Activated T-helper 2 cell treated with anti-CD3 and anti-CD28 coated beads, Interferon-gamma antibody, Interleukin-2, Interleukin-4, amounts not matched to agents 10 μg/mL and 5 μg/mL and 100 μg/mL, durations not matched to agents 14 hours and 24 hours and 36 hours (primary cell): ENCODE data around the gene CKS1B. TPM values are rescaled to one million over a fixed set of nuclear protein-coding genes. Genes with fewer than 3 reads are reported as not detected.

Experiments used
- DNase-seq: peaks from one replicate; pipeline ENCODE4 v3.0.0; 2021; ENCODE audit warnings: low spot score
- H3K27ac Mint-ChIP-seq: one replicate; pipeline ENCODE4 v1.8.0; 2021; ENCODE audit warnings: mixed read lengths
- H3K27me3 Mint-ChIP-seq: one replicate; pipeline ENCODE4 v1.8.0; 2021; ENCODE audit warnings: low read depth, mixed read lengths
- H3K36me3 Mint-ChIP-seq: one replicate; pipeline ENCODE4 v1.8.0; 2021; ENCODE audit warnings: low read depth, mixed read lengths
- H3K4me1 Mint-ChIP-seq: one replicate; pipeline ENCODE4 v1.8.0; 2021; ENCODE audit warnings: low read depth, mixed read lengths
- H3K4me3 Mint-ChIP-seq: one replicate; pipeline ENCODE4 v1.8.0; 2021; ENCODE audit warnings: low read depth, mild to moderate bottlenecking, moderate library complexity, mixed read lengths
- H3K9me3 Mint-ChIP-seq: one replicate; pipeline ENCODE4 v1.8.0; 2021; ENCODE audit warnings: mixed read lengths
- intact Hi-C: fragments of 100-400 bp; cut with micrococcal nuclease; formaldehyde crosslinking; loops from one replicate; pipeline ENCODE4 v1.15.1; 2023
- total RNA-seq: library from RNA; stranded (reverse); gene quantifications from 2 replicates; pipeline ENCODE4 v1.2.3, GENCODE V29; 2022

CKS1B gene
- total RNA-seq, 1 donor from 2014 or later, result 169 TPM

GRCh38 chr1:154962156-154962749, 12.2 kb upstream of the CKS1B start:
- intact Hi-C loops, result loop anchor here (5.0 kb wide), 1 partner anchor 100 kb away; the partner anchor contains the start of gene EFNA4
- peaks cover 20% of the 10 kb centered on the region for H3K4me1 Mint-ChIP-seq
- no peak for DNase-seq
- H3K27me3 Mint-ChIP-seq, result no peaks in the 10 kb centered on the region
- H3K9me3 Mint-ChIP-seq, result no peaks in the 10 kb centered on the region
- peaks cover 68% of the 10 kb centered on the region for H3K36me3 Mint-ChIP-seq
- peak overlapping the region; percentile 78 for H3K27ac Mint-ChIP-seq
- H3K4me3 Mint-ChIP-seq, result peak overlapping the region; percentile 86

GRCh38 chr1:154962795-154963330, 11.6 kb upstream of the CKS1B start:
- Mint-ChIP-seq H3K27ac (no peak overlapping the region), H3K4me1 (peaks cover 20% of the 10 kb centered on the region), H3K36me3 (peaks cover 72% of the 10 kb centered on the region), H3K9me3 (no peaks in the 10 kb centered on the region), H3K4me3 (peak overlapping the region; percentile 86), H3K27me3 (no peaks in the 10 kb centered on the region)
- intact Hi-C loops, result loop anchor here (5.0 kb wide), 1 partner anchor 99 kb away; the partner anchor contains the start of gene EFNA4
- no peak for DNase-seq

GRCh38 chr1:154963643-154964042, 10.8 kb upstream of the CKS1B start:
- no peak overlapping the region for H3K4me3 Mint-ChIP-seq
- H3K36me3 Mint-ChIP-seq, result peaks cover 72% of the 10 kb centered on the region
- no peaks in the 10 kb centered on the region for H3K9me3 Mint-ChIP-seq
- no peaks in the 10 kb centered on the region for H3K27me3 Mint-ChIP-seq
- no peak for DNase-seq
- H3K27ac Mint-ChIP-seq, result peak overlapping the region; percentile 8
- H3K4me1 Mint-ChIP-seq, result peaks cover 22% of the 10 kb centered on the region
- intact Hi-C loops, result loop anchor here (5.0 kb wide), 1 partner anchor 99 kb away; the partner anchor contains the start of gene EFNA4

- H3K4me3 Mint-ChIP-seq, result no peak overlapping the region
- no peak overlapping the region for H3K27ac Mint-ChIP-seq
- peaks cover 27% of the 10 kb centered on the region for H3K4me1 Mint-ChIP-seq
- intact Hi-C loops, result loop anchor here (5.0 kb wide), 1 partner anchor 98 kb away; the partner anchor contains the start of gene EFNA4
- DNase-seq, result no peak
- H3K9me3 Mint-ChIP-seq, result no peaks in the 10 kb centered on the region
- H3K27me3 Mint-ChIP-seq, result no peaks in the 10 kb centered on the region
- peaks cover 74% of the 10 kb centered on the region for H3K36me3 Mint-ChIP-seq
Observed at GRCh38 chr1:154964359-154964758, 10.1 kb upstream of the CKS1B start.

- intact Hi-C loops, result no loop called here
- peaks cover 28% of the 10 kb centered on the region for H3K4me1 Mint-ChIP-seq
- peaks cover 71% of the 10 kb centered on the region for H3K36me3 Mint-ChIP-seq
- no peaks in the 10 kb centered on the region for H3K27me3 Mint-ChIP-seq
- no peak overlapping the region for H3K4me3 Mint-ChIP-seq
- no peak for DNase-seq
- H3K9me3 Mint-ChIP-seq, result no peaks in the 10 kb centered on the region
- no peak overlapping the region for H3K27ac Mint-ChIP-seq
Observed at GRCh38 chr1:154966111-154966510, 8.4 kb upstream of the CKS1B start.

- DNase-seq, result no peak
- H3K27me3 Mint-ChIP-seq, result no peaks in the 10 kb centered on the region
- no peak overlapping the region for H3K4me3 Mint-ChIP-seq
- intact Hi-C loops, result no loop called here
- H3K36me3 Mint-ChIP-seq, result peaks cover 70% of the 10 kb centered on the region
- no peaks in the 10 kb centered on the region for H3K9me3 Mint-ChIP-seq
- peaks cover 36% of the 10 kb centered on the region for H3K4me1 Mint-ChIP-seq
- peak overlapping the region; percentile 17 for H3K27ac Mint-ChIP-seq
Observed at GRCh38 chr1:154967331-154967950, 7.0 kb upstream of the CKS1B start.

GRCh38 chr1:154968731-154969130, 5.8 kb upstream of the CKS1B start:
- peaks cover 32% of the 10 kb centered on the region for H3K4me1 Mint-ChIP-seq
- no peak overlapping the region for H3K27ac Mint-ChIP-seq
- DNase-seq, result no peak
- H3K4me3 Mint-ChIP-seq, result no peak overlapping the region
- no peaks in the 10 kb centered on the region for H3K9me3 Mint-ChIP-seq
- H3K36me3 Mint-ChIP-seq, result peaks cover 62% of the 10 kb centered on the region
- intact Hi-C loops, result no loop called here
- no peaks in the 10 kb centered on the region for H3K27me3 Mint-ChIP-seq

GRCh38 chr1:154969246-154969645, 5.2 kb upstream of the CKS1B start:
- no peak overlapping the region for H3K4me3 Mint-ChIP-seq
- H3K4me1 Mint-ChIP-seq, result peaks cover 29% of the 10 kb centered on the region
- intact Hi-C loops, result no loop called here
- H3K36me3 Mint-ChIP-seq, result peaks cover 57% of the 10 kb centered on the region
- no peaks in the 10 kb centered on the region for H3K9me3 Mint-ChIP-seq
- H3K27me3 Mint-ChIP-seq, result no peaks in the 10 kb centered on the region
- no peak for DNase-seq
- peak overlapping the region; percentile 67 for H3K27ac Mint-ChIP-seq

- no peak overlapping the region for H3K4me3 Mint-ChIP-seq
- peak overlapping the region; percentile 67 for H3K27ac Mint-ChIP-seq
- H3K4me1 Mint-ChIP-seq, result peaks cover 29% of the 10 kb centered on the region
Observed at GRCh38 chr1:154969860-154970452, 4.5 kb upstream of the CKS1B start.

GRCh38 chr1:154970631-154971340, 3.7 kb upstream of the CKS1B start, which contains the start of gene SHC1:
Gene SHC1 (minus strand): TSS chr1:154970747. CDS start chr1:154970526, 221 bp downstream.
- Mint-ChIP-seq H3K27me3 (no peaks in the 10 kb centered on the region), H3K9me3 (no peaks in the 10 kb centered on the region), H3K4me1 (peaks cover 29% of the 10 kb centered on the region), H3K4me3 (peak within 1 kb of the TSS; percentile 64), H3K36me3 (peaks cover 43% of the 10 kb centered on the region), H3K27ac (peak within 1 kb of the TSS; percentile 85)
- intact Hi-C loops, result no loop called here
- DNase-seq, result peak; percentile 39

More at GRCh38 chr1:154969860-154970452, 4.5 kb upstream of the CKS1B start:
- Mint-ChIP-seq H3K27me3 (no peaks in the 10 kb centered on the region), H3K36me3 (peaks cover 52% of the 10 kb centered on the region), H3K9me3 (no peaks in the 10 kb centered on the region)
- no peak for DNase-seq
- intact Hi-C loops, result no loop called here

GRCh38 chr1:154971341-154971998, 3.0 kb upstream of the CKS1B start:
- no peak for DNase-seq
- peaks cover 31% of the 10 kb centered on the region for H3K4me1 Mint-ChIP-seq
- no peaks in the 10 kb centered on the region for H3K27me3 Mint-ChIP-seq
- peak overlapping the region; percentile 10 for H3K4me3 Mint-ChIP-seq
- H3K36me3 Mint-ChIP-seq, result peaks cover 42% of the 10 kb centered on the region
- no peaks in the 10 kb centered on the region for H3K9me3 Mint-ChIP-seq
- H3K27ac Mint-ChIP-seq, result peak overlapping the region; percentile 85
- intact Hi-C loops, result no loop called here

GRCh38 chr1:154972213-154972516, 2.3 kb upstream of the CKS1B start:
- H3K27ac Mint-ChIP-seq, result peak overlapping the region; percentile 75
- H3K9me3 Mint-ChIP-seq, result no peaks in the 10 kb centered on the region
- intact Hi-C loops, result no loop called here
- peaks cover 35% of the 10 kb centered on the region for H3K4me1 Mint-ChIP-seq
- H3K27me3 Mint-ChIP-seq, result no peaks in the 10 kb centered on the region
- H3K4me3 Mint-ChIP-seq, result no peak overlapping the region
- H3K36me3 Mint-ChIP-seq, result peaks cover 35% of the 10 kb centered on the region
- DNase-seq, result no peak
